Suprapubic skin (tissue), 4 donors: ENCODE measurements around the gene CDK5. TPM values are rescaled to one million over a fixed set of nuclear protein-coding genes. Genes with fewer than 3 reads are reported as not detected.

ENCODE experiments used
- DNase-seq, 2 donors: peaks; one replicate each; pipeline ENCODE4 v3.0.0-alpha.2; 2019; ENCODE audit warnings: low spot score in 2 of 2
- H3K27ac ChIP-seq: fragments of 200-600 bp; sonication (generic); one replicate; pipeline ENCODE4 v1.5.1; 2019
- H3K27me3 ChIP-seq: fragments of 200-600 bp; sonication (generic); one replicate; pipeline ENCODE4 v1.5.1; 2019
- H3K36me3 ChIP-seq: fragments of 200-600 bp; sonication (generic); one replicate; pipeline ENCODE4 v1.5.1; 2019
- H3K4me1 ChIP-seq: fragments of 200-600 bp; sonication (generic); one replicate; pipeline ENCODE4 v1.5.1; 2019
- H3K4me3 ChIP-seq: fragments of 200-600 bp; sonication (generic); one replicate; pipeline ENCODE4 v1.5.1; 2019; ENCODE audit warnings: mild to moderate bottlenecking
- H3K9me3 ChIP-seq: fragments of 200-600 bp; sonication (generic); one replicate; pipeline ENCODE4 v1.5.1; 2019
- EP300 ChIP-seq: sonication (generic); formaldehyde crosslinking; IDR thresholded peaks from one replicate; pipeline ENCODE4 v1.6.1; 2017; ENCODE audit warnings: antibody characterized with exemption
- POLR2A ChIP-seq, 2 donors: fragments of 450-650 bp; IDR thresholded peaks; one replicate each; pipeline ENCODE4 v1.6.1; 2017; ENCODE audit warnings: antibody characterized with exemption in 2 of 2, mild to moderate bottlenecking in 2 of 2, moderate library complexity in 2 of 2
- POLR2AphosphoS5 ChIP-seq, 3 donors: sonication (generic); formaldehyde crosslinking; IDR thresholded peaks; one replicate each; pipeline ENCODE4 v1.6.1; 2017; ENCODE audit warnings: antibody characterized with exemption in 3 of 3
- WGBS: methylation state at CpG from one replicate; pipeline ENCODE4 v1.1.5; 2018; 5-methylcytosine and 5-hydroxymethylcytosine counted together
- total RNA-seq, 4 donors: library from RNA; depleted of rRNA; stranded (reverse); fragments of >200 nt; gene quantifications; one replicate each; pipeline ENCODE4 v1.1.0, GENCODE V29; 2016
- TF ChIP-seq, protein P1 (sequence below), 2 donors: fragments of 200-600 bp in 1 of 2; fragments of 450-650 bp in 1 of 2; sonication (generic) in 1 of 2; IDR thresholded peaks; one replicate each; pipeline ENCODE4 v1.5.1; 2016 to 2019; ENCODE audit warnings: antibody characterized with exemption in 2 of 2, mild to moderate bottlenecking in 1 of 2, moderate library complexity in 1 of 2

Gene CDK5
- total RNA-seq, 4 donors from 2014 or later = 7.7 to 14.7 (median 13.4) TPM

GRCh38 chr7:151064454-151064853, 6.8 kb upstream of the CDK5 start:
- Histone ChIP-seq H3K9me3 (no peaks in the 10 kb centered on the region), H3K27me3 (no peaks in the 10 kb centered on the region), H3K27ac (no peak overlapping the region), H3K4me3 (no peak overlapping the region), H3K4me1 (peaks cover 41% of the 10 kb centered on the region), H3K36me3 (peaks cover 63% of the 10 kb centered on the region)
- DNase-seq = no peak
- WGBS = 88% methylated on average over 12 of the region's 18 CpGs
- TF ChIP-seq POLR2A (IDR thresholded peaks at IDR 0.05) = no peak
- TF ChIP-seq, protein P1, sequence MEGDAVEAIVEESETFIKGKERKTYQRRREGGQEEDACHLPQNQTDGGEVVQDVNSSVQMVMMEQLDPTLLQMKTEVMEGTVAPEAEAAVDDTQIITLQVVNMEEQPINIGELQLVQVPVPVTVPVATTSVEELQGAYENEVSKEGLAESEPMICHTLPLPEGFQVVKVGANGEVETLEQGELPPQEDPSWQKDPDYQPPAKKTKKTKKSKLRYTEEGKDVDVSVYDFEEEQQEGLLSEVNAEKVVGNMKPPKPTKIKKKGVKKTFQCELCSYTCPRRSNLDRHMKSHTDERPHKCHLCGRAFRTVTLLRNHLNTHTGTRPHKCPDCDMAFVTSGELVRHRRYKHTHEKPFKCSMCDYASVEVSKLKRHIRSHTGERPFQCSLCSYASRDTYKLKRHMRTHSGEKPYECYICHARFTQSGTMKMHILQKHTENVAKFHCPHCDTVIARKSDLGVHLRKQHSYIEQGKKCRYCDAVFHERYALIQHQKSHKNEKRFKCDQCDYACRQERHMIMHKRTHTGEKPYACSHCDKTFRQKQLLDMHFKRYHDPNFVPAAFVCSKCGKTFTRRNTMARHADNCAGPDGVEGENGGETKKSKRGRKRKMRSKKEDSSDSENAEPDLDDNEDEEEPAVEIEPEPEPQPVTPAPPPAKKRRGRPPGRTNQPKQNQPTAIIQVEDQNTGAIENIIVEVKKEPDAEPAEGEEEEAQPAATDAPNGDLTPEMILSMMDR (IDR thresholded peaks at IDR 0.05) = no peak
- no peak for TF ChIP-seq POLR2AphosphoS5 (IDR thresholded peaks at IDR 0.05)
- TF ChIP-seq EP300 = no peak

- Histone ChIP-seq H3K9me3 (no peaks in the 10 kb centered on the region), H3K27ac (peak overlapping the region; percentile 72), H3K4me1 (peaks cover 52% of the 10 kb centered on the region), H3K4me3 (peak overlapping the region; percentile 35), H3K36me3 (peaks cover 52% of the 10 kb centered on the region), H3K27me3 (no peaks in the 10 kb centered on the region)
- WGBS = 19% methylated on average over 11 of the region's 11 CpGs
- no peak for TF ChIP-seq POLR2A (IDR thresholded peaks at IDR 0.05)
- TF ChIP-seq EP300 = no peak
- TF ChIP-seq POLR2AphosphoS5 (IDR thresholded peaks at IDR 0.05) = no peak
- TF ChIP-seq, protein P1 (IDR thresholded peaks at IDR 0.05) = no peak
- DNase-seq = no peak
These were observed 5.5 kb upstream of the CDK5 start for GRCh38 chr7:151063212-151063561.

GRCh38 chr7:151062399-151063211, 4.9 kb upstream of the CDK5 start:
- Histone ChIP-seq H3K36me3 (peaks cover 46% of the 10 kb centered on the region), H3K27ac (peak overlapping the region; percentile 72), H3K4me3 (peak overlapping the region; percentile 35), H3K27me3 (no peaks in the 10 kb centered on the region), H3K4me1 (peaks cover 53% of the 10 kb centered on the region), H3K9me3 (no peaks in the 10 kb centered on the region)
- DNase-seq = no peak
- whole genome bisulfite sequencing = 57% methylated on average over 29 of the region's 43 CpGs
- TF ChIP-seq, protein P1 (IDR thresholded peaks at IDR 0.05) = no peak
- TF ChIP-seq EP300 (no peak), POLR2AphosphoS5 (IDR thresholded peaks at IDR 0.05) (no peak), POLR2A (IDR thresholded peaks at IDR 0.05) (no peak)

- TF ChIP-seq POLR2A (IDR thresholded peaks at IDR 0.05) (no peak), POLR2AphosphoS5 (IDR thresholded peaks at IDR 0.05) (no peak), EP300 (no peak)
- TF ChIP-seq, protein P1 (IDR thresholded peaks at IDR 0.05) = no peak
- peaks cover 41% of the 10 kb centered on the region for H3K36me3 ChIP-seq
- H3K4me3 ChIP-seq = peak overlapping the region; percentile 35
- no peak overlapping the region for H3K27ac ChIP-seq
- 81% methylated on average over 5 of the region's 11 CpGs for WGBS
- H3K4me1 ChIP-seq = peaks cover 58% of the 10 kb centered on the region
- DNase-seq = no peak
- no peaks in the 10 kb centered on the region for H3K9me3 ChIP-seq
- no peaks in the 10 kb centered on the region for H3K27me3 ChIP-seq
These were observed 4.4 kb upstream of the CDK5 start for GRCh38 chr7:151062111-151062398.

DNA sequence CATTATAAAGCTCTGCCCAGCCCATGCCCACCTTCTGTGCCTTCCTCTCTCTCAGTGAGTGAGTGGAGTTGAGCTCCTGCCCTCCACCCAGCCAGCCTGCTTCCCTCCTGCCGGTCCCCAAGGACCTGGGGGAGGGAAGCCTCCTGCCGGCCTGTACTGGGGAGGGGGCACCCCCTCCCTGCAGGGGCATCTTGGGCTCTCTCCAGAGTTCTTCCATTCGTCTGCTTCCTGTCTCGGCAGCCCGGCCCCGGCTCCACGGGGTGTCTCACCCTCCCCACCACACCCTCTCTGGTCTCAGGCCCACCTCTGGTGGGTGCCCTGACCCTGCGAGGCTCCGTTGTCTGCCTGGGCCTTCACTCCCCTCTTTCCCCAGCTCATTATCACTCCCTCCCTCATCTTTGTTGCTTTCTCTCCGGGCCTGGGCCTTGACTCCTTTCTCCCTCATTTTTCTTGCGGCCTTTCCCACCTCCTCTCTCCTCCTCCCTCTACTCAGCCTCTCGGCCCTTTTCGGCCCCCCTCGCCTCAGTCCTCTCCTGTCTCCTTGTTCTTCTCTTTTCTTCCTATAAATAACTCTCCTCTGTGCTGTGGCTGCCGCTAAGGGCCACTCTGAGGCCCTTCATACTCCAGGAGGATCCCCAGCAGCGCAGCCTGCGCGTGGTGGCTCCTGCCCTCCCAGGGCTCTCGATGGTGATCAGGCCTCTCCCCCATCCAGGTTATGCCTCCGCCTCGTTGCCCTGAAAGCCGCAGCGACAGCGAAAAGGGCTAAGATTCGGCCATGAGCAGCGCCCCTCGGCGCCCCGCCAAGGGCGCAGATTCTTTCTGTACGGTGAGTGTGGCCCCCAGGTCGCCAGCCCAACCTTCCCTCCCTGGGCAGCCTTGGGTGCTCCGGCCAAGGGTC, 3.8 kb upstream of the CDK5 start:
- H3K9me3 ChIP-seq = no peaks in the 10 kb centered on the region
- no peaks in the 10 kb centered on the region for H3K27me3 ChIP-seq
- TF ChIP-seq EP300 = no peak
- TF ChIP-seq POLR2AphosphoS5 (IDR thresholded peaks at IDR 0.05) = no peak
- DNase-seq = no peak
- H3K4me3 ChIP-seq = peak overlapping the region; percentile 76
- peak overlapping the region; percentile 54 for H3K27ac ChIP-seq
- H3K36me3 ChIP-seq = peaks cover 35% of the 10 kb centered on the region
- WGBS = 65% methylated on average over 25 of the region's 33 CpGs
- peaks cover 64% of the 10 kb centered on the region for H3K4me1 ChIP-seq
